ENCODE measurements around the gene DTD1.

GRCh38 chr20:18795366-18795765 is 207.5 kb downstream of the DTD1 start:
- TF ChIP-seq, protein P1, sequence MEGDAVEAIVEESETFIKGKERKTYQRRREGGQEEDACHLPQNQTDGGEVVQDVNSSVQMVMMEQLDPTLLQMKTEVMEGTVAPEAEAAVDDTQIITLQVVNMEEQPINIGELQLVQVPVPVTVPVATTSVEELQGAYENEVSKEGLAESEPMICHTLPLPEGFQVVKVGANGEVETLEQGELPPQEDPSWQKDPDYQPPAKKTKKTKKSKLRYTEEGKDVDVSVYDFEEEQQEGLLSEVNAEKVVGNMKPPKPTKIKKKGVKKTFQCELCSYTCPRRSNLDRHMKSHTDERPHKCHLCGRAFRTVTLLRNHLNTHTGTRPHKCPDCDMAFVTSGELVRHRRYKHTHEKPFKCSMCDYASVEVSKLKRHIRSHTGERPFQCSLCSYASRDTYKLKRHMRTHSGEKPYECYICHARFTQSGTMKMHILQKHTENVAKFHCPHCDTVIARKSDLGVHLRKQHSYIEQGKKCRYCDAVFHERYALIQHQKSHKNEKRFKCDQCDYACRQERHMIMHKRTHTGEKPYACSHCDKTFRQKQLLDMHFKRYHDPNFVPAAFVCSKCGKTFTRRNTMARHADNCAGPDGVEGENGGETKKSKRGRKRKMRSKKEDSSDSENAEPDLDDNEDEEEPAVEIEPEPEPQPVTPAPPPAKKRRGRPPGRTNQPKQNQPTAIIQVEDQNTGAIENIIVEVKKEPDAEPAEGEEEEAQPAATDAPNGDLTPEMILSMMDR (IDR thresholded peaks at IDR 0.05), result no peak
- no peak for TF ChIP-seq POLR2A (IDR thresholded peaks at IDR 0.05)
